WTC11 (cell line): ENCODE data around the gene INPP5K.

Experiments used
- STAT6 ChIP-seq: sonication (generic); formaldehyde crosslinking; conservative IDR thresholded peaks from 2 replicates; pipeline ENCODE4 v1.8.1; 2023; ENCODE audit warnings: mild to moderate bottlenecking, low read depth, missing genetic modification reagents, moderate library complexity
- TEAD4 ChIP-seq: sonication (generic); formaldehyde crosslinking; IDR thresholded peaks from 2 replicates; pipeline ENCODE4 v1.8.0; 2022; ENCODE audit warnings: mild to moderate bottlenecking, missing genetic modification reagents

- no peak for TF ChIP-seq STAT6
- TF ChIP-seq TEAD4 (CRISPR knock-in tag): no peak
These were observed 42.6 kb downstream of the INPP5K start for GRCh38 chr17:1473841-1474240.
